ENCODE results near the gene LGALS3BP. TPM values are rescaled to one million over a fixed set of nuclear protein-coding genes. Genes with fewer than 3 reads are reported as not detected.

Gene LGALS3BP
- total RNA-seq, 1 donor from 2014 or later: 202 TPM

GRCh38 chr17:79002291-79002690 lies 22.6 kb upstream of the LGALS3BP start:
- Mint-ChIP-seq H3K27me3 (no peaks in the 10 kb centered on the region), H3K4me3 (peak overlapping the region; percentile 11), H3K27ac (no peak overlapping the region), H3K36me3 (peaks cover 7% of the 10 kb centered on the region), H3K9me3 (no peaks in the 10 kb centered on the region), H3K4me1 (ENCODE audit: unreplicated experiment) (peaks cover 9% of the 10 kb centered on the region)
- no peak for TF ChIP-seq CTCF (conservative IDR thresholded peaks at IDR 0.05)
- DNase-seq (ENCODE audit: extremely low spot score, unreplicated experiment): no peak

GRCh38 chr17:79001190-79002020 lies 21.7 kb upstream of the LGALS3BP start:
- no peak for DNase-seq (ENCODE audit: extremely low spot score, unreplicated experiment)
- no peak for TF ChIP-seq CTCF (conservative IDR thresholded peaks at IDR 0.05)
- Mint-ChIP-seq H3K9me3 (no peaks in the 10 kb centered on the region), H3K36me3 (peaks cover 11% of the 10 kb centered on the region), H3K27me3 (no peaks in the 10 kb centered on the region), H3K4me3 (no peak overlapping the region), H3K4me1 (ENCODE audit: unreplicated experiment) (peaks cover 5% of the 10 kb centered on the region), H3K27ac (peak overlapping the region; percentile 48)

DNA sequence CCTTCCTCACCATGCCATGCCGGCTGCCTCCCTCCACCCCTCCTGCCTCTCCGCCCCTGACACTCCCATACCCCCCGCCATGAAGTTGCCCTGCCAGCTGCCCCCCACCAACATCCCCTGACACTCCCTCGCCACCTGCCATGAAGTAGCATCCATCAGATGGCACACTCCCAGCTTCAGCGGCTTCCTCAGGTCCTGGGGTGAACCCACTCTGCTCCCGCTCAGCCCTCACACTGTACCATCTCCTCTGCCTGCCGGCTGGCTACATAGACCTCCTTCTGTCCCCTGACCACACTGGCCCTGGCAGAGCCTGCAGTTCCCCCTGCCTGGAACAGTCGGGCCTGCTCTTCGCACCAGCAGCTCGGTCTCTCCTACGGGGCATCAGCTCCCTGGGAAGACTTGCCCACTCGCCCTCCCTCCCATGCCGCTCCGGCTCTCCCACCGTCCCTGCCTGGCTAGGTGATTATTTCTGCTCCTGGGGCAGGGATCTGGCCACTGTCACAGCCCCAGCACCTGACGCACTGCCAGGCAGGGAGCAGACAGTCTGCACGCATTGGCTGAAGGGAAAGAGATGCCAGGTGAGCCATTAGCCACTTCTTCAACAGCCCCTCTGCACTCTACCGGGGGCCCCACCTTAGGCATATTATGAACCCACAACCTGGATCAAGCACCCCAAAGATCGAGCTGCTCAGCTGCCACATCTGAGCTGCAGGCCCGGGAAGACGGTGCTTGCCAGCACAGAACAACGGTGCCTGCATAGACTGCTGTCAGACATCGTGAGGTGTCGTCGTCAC lies 20.9 kb upstream of the LGALS3BP start:
- Mint-ChIP-seq H3K4me1 (ENCODE audit: unreplicated experiment) (peaks cover 5% of the 10 kb centered on the region), H3K27ac (peak overlapping the region; percentile 48), H3K27me3 (no peaks in the 10 kb centered on the region), H3K4me3 (no peak overlapping the region), H3K9me3 (no peaks in the 10 kb centered on the region), H3K36me3 (peaks cover 14% of the 10 kb centered on the region)
- TF ChIP-seq CTCF (conservative IDR thresholded peaks at IDR 0.05): no peak
- DNase-seq (ENCODE audit: extremely low spot score, unreplicated experiment): no peak

DNA sequence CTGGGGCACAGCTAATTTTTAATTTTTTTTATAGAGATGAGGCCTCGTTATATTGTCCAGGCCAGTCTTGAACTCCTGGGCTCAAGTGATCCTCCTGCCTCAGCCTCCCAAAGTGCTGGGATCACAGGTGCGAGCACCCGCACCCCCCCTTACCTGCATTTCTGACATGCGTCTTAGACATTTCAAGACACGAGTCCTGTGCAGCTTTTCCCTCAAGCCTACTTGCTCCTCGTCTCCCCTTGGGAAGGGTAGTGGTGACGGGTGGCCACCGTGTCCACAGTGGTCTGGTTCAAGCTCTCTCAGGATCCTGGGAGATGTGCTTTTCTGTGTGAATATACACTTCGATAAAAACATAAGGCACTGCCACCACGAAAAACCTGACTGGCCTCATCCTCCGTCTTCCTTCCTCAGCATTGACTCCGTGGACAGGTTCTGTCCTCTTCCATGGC lies 20.2 kb upstream of the LGALS3BP start:
- no peak for TF ChIP-seq CTCF (conservative IDR thresholded peaks at IDR 0.05)
- Mint-ChIP-seq H3K36me3 (peaks cover 16% of the 10 kb centered on the region), H3K9me3 (no peaks in the 10 kb centered on the region), H3K4me1 (ENCODE audit: unreplicated experiment) (peaks cover 5% of the 10 kb centered on the region), H3K4me3 (no peak overlapping the region), H3K27me3 (no peaks in the 10 kb centered on the region), H3K27ac (no peak overlapping the region)
- no peak for DNase-seq (ENCODE audit: extremely low spot score, unreplicated experiment)

DNA sequence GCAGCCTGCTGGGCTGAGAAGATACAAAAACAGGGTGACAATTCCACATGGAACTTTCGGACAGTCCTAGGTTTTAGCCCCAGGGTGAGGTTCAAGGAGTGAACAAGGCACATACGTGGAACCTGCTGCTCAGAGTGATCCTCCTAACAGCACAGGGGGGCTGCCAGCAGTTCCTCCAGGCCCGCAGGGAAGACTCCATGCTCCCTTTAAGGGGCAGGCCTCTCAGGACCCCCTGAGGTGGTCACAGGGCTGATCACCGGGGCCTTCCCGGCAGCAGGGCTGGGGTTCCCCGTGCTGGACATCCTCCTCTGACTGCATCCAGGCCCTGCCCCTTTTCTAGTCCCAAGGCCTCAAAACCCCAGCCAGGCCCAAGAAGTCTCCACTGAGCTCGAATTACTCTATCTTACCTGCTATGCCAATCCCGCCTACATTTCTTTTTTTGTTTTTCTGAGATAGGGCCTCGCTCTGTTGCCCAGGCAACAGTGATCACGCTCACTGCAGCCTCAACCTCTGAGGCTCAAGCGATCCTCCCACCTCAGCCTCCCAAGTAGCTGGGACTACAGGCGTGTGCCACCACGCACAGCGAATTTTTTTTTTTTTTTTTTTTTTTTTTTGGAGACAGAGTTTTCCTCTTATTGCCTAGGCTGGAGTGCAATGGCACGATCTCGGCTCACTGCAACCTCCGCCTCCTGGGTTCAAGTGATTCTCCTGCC lies 19.5 kb upstream of the LGALS3BP start:
- Mint-ChIP-seq H3K9me3 (no peaks in the 10 kb centered on the region), H3K4me3 (no peak overlapping the region), H3K36me3 (peaks cover 16% of the 10 kb centered on the region), H3K4me1 (ENCODE audit: unreplicated experiment) (peaks cover 5% of the 10 kb centered on the region), H3K27me3 (no peaks in the 10 kb centered on the region), H3K27ac (no peak overlapping the region)
- no peak for DNase-seq (ENCODE audit: extremely low spot score, unreplicated experiment)
- TF ChIP-seq CTCF (conservative IDR thresholded peaks at IDR 0.05): no peak

All from type B pancreatic cell (in vitro differentiated cells).